ENCODE measurements around the gene KIF26B.

DNA sequence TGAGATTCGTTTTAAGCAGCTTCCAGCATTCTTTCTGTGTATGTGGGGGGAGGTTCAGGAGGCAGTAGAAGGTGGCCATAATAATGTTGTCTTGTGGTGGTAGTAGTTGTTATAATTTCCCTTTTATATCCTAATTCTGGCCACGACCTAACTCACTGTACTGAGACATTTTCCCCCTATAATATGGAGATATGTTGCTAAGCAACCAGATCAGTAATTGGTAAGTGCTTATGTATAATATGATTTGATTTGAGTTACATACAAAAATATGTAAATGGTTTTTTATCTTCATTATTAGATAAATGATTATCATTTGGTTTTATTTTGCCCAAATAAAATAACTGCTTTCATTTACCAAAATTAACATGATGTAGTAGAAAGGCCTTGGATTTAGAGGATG is 376.2 kb downstream of the KIF26B start:
- no peak for TF ChIP-seq POLR2A (IDR thresholded peaks at IDR 0.05)
- TF ChIP-seq, protein P1, sequence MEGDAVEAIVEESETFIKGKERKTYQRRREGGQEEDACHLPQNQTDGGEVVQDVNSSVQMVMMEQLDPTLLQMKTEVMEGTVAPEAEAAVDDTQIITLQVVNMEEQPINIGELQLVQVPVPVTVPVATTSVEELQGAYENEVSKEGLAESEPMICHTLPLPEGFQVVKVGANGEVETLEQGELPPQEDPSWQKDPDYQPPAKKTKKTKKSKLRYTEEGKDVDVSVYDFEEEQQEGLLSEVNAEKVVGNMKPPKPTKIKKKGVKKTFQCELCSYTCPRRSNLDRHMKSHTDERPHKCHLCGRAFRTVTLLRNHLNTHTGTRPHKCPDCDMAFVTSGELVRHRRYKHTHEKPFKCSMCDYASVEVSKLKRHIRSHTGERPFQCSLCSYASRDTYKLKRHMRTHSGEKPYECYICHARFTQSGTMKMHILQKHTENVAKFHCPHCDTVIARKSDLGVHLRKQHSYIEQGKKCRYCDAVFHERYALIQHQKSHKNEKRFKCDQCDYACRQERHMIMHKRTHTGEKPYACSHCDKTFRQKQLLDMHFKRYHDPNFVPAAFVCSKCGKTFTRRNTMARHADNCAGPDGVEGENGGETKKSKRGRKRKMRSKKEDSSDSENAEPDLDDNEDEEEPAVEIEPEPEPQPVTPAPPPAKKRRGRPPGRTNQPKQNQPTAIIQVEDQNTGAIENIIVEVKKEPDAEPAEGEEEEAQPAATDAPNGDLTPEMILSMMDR (IDR thresholded peaks at IDR 0.05): no peak

All from body of pancreas (tissue), 4 donors.